ENCODE data around the gene LRRC53. TPM values are rescaled to one million over a fixed set of nuclear protein-coding genes. Genes with fewer than 3 reads are reported as not detected.

Gene LRRC53
- total RNA-seq, 1 donor from 2014 or later, result 0.07 TPM

DNA sequence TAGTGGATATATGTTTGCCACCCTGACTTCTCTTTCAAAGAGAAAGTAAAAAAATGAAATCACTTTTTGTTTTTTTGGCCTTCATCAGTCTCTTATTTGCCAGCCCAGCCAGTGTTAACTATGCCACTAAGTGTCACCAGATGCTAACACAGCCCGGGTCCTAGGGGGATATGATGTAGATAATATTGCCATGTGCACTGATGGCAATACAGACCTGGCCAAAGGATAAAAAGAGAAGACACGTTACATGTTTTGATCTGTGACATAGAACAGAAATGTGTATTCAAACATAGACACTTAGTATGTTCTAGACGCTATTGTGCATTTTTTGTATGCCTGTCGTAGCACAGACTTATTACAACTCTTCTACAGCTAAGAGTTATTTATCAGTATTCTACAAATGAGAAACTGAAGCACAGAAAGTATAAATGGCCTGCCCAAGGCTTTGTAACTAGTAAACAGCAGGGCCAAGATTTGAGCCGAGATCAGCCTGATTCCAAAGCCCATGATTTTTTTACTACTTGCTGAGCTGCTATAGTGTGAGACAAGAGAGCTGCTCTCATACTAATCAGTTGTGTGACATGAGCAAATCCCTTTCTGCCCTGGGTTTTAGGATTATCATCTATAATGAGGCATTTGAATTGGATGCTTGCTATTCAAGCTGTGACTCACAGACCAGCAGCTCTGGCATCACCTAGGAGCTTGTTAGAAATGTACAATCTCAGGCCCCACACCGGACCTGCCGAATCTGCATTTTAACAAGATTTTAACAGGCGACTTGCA lies 6.3 kb downstream of the LRRC53 start:
- no peaks in the 10 kb centered on the region for H3K36me3 Mint-ChIP-seq (ENCODE audit: insufficient read depth)
- peaks cover 2% of the 10 kb centered on the region for H3K27me3 Mint-ChIP-seq
- no peak overlapping the region for H3K27ac Mint-ChIP-seq
- no peaks in the 10 kb centered on the region for H3K4me1 Mint-ChIP-seq (ENCODE audit: low read depth)
- H3K4me3 Mint-ChIP-seq (ENCODE audit: low read depth), result no peak overlapping the region
- H3K9me3 Mint-ChIP-seq (ENCODE audit: low read depth), result no peaks in the 10 kb centered on the region
- TF ChIP-seq, protein P1, sequence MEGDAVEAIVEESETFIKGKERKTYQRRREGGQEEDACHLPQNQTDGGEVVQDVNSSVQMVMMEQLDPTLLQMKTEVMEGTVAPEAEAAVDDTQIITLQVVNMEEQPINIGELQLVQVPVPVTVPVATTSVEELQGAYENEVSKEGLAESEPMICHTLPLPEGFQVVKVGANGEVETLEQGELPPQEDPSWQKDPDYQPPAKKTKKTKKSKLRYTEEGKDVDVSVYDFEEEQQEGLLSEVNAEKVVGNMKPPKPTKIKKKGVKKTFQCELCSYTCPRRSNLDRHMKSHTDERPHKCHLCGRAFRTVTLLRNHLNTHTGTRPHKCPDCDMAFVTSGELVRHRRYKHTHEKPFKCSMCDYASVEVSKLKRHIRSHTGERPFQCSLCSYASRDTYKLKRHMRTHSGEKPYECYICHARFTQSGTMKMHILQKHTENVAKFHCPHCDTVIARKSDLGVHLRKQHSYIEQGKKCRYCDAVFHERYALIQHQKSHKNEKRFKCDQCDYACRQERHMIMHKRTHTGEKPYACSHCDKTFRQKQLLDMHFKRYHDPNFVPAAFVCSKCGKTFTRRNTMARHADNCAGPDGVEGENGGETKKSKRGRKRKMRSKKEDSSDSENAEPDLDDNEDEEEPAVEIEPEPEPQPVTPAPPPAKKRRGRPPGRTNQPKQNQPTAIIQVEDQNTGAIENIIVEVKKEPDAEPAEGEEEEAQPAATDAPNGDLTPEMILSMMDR (IDR thresholded peaks at IDR 0.05; ENCODE audit: unreplicated experiment), result no peak
- DNase-seq (ENCODE audit: low spot score, unreplicated experiment), result no peak

- Mint-ChIP-seq H3K9me3 (ENCODE audit: low read depth) (no peaks in the 10 kb centered on the region), H3K4me3 (ENCODE audit: low read depth) (no peak overlapping the region), H3K36me3 (ENCODE audit: insufficient read depth) (no peaks in the 10 kb centered on the region), H3K27me3 (peaks cover 2% of the 10 kb centered on the region), H3K27ac (no peak overlapping the region), H3K4me1 (ENCODE audit: low read depth) (no peaks in the 10 kb centered on the region)
- TF ChIP-seq, protein P1 (IDR thresholded peaks at IDR 0.05; ENCODE audit: unreplicated experiment), result no peak
- no peak for DNase-seq (ENCODE audit: low spot score, unreplicated experiment)
Observed at GRCh38 chr1:74504933-74505512, 7.4 kb downstream of the LRRC53 start.

DNA sequence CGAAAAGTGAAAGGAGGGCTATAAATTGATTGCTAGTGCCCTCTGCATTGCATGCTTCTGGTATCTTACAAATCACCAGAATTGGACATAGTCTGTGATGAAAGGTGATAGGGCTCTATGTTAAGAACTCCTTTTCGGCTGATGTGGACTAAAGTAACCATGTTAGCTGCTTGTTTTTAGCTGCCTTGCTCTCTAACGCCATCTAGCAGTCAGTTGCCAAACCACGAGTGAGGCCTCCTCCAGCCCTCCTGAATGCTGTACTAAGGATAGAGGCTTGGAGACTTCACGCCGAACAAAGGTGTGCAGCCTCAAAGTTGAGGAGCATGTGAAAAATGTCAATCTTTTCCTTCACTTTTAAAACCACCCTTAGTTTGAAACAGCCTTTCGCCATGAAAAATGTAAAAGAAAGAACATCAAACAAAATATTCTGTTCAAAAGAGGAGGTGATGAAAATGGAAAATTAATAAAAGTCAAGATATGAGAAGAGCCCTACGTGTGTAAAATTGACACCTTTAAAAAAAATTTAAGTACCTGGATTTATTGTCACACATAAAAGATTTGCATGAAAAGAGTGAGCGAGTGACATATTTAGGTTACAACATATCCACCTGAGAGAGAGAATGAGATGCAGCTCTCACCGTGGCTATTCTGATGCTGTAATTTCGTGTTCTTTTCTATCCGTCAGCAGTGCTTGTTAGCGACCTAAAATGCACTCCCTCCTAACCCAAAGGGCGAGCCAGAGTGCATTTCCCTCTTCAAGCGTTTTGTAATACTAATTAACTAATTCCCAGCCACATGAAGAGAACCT lies 8.1 kb downstream of the LRRC53 start:
- H3K27ac Mint-ChIP-seq, result no peak overlapping the region
- no peak overlapping the region for H3K4me3 Mint-ChIP-seq (ENCODE audit: low read depth)
- no peaks in the 10 kb centered on the region for H3K9me3 Mint-ChIP-seq (ENCODE audit: low read depth)

GRCh38 chr1:74502858-74503257 lies 9.6 kb downstream of the LRRC53 start:
- no peaks in the 10 kb centered on the region for H3K4me1 Mint-ChIP-seq (ENCODE audit: low read depth)
- H3K27me3 Mint-ChIP-seq, result peaks cover 2% of the 10 kb centered on the region
- no peak overlapping the region for H3K27ac Mint-ChIP-seq
- H3K9me3 Mint-ChIP-seq (ENCODE audit: low read depth), result no peaks in the 10 kb centered on the region
- DNase-seq (ENCODE audit: low spot score, unreplicated experiment), result no peak
- H3K36me3 Mint-ChIP-seq (ENCODE audit: insufficient read depth), result no peaks in the 10 kb centered on the region
- H3K4me3 Mint-ChIP-seq (ENCODE audit: low read depth), result no peak overlapping the region
- TF ChIP-seq, protein P1 (IDR thresholded peaks at IDR 0.05; ENCODE audit: unreplicated experiment), result no peak

More for the DNA sequence above, 8.1 kb downstream of the LRRC53 start:
- no peaks in the 10 kb centered on the region for H3K36me3 Mint-ChIP-seq (ENCODE audit: insufficient read depth)
- H3K27me3 Mint-ChIP-seq, result peaks cover 2% of the 10 kb centered on the region
- no peaks in the 10 kb centered on the region for H3K4me1 Mint-ChIP-seq (ENCODE audit: low read depth)
- TF ChIP-seq, protein P1 (IDR thresholded peaks at IDR 0.05; ENCODE audit: unreplicated experiment), result peak; percentile 89
- peak; percentile 60 for DNase-seq (ENCODE audit: low spot score, unreplicated experiment)

DNA sequence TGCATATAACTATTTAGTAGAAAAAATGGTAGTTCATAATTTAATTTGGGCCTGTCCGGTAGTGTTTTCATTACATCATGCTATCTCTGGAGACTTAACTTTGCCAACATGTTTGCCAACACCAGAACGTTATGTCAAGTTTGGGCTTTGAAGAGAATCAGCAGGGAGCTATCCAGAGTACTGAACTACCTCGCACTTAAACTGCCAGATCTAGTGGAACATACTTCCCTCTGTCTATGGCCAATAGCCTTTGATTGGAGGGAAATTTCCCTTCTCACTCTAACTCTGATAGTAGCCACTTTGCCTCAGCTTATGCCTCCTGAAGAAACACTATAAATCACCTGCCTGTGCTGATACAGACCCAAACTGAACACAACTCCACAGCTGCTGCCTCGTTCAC lies 10.0 kb downstream of the LRRC53 start:
- Mint-ChIP-seq H3K27ac (no peak overlapping the region), H3K9me3 (ENCODE audit: low read depth) (no peaks in the 10 kb centered on the region), H3K27me3 (peaks cover 2% of the 10 kb centered on the region), H3K4me1 (ENCODE audit: low read depth) (no peaks in the 10 kb centered on the region), H3K4me3 (ENCODE audit: low read depth) (no peak overlapping the region), H3K36me3 (ENCODE audit: insufficient read depth) (no peaks in the 10 kb centered on the region)
- peak; percentile 19 for DNase-seq (ENCODE audit: low spot score, unreplicated experiment)
- TF ChIP-seq, protein P1 (IDR thresholded peaks at IDR 0.05; ENCODE audit: unreplicated experiment), result no peak
